Kidney (tissue), 14 donors: ENCODE measurements around the gene ZNF165. TPM values are rescaled to one million over a fixed set of nuclear protein-coding genes. Genes with fewer than 3 reads are reported as not detected.
"Not testable (repeated sequence)": the region's sequence is repeated elsewhere in the genome, so short reads cannot be mapped to it uniquely, and the experiment has no call there.

Experiments used
- DNase-seq, 5 donors: peaks; one replicate each; pipeline ENCODE4 v3.0.0-alpha.2; 2013 to 2020
- FAIRE-seq: peaks from 2 replicates; lab custom pipeline; 2012; peaks lifted over from hg19 to GRCh38; lab: Jason Lieb, UNC
- H3K27ac ChIP-seq, 2 donors: one replicate each; pipeline ENCODE4 v1.7.0; 2013; ENCODE audit warnings: low read depth in 2 of 2, low read length in 2 of 2, inconsistent platforms in 1 of 2
- H3K27me3 ChIP-seq: one replicate; pipeline ENCODE4 v1.7.1; 2013; ENCODE audit warnings: low read length, inconsistent platforms; ENCODE audit not compliant: control insufficient read depth, insufficient read depth
- H3K36me3 ChIP-seq, 3 donors: one replicate each; pipeline versions ENCODE4 v1.7.0 to v1.7.1; 2013; ENCODE audit warnings: low read length in 3 of 3, control low read depth in 1 of 3, inconsistent platforms in 1 of 3; ENCODE audit not compliant: insufficient read depth in 3 of 3, control insufficient read depth in 2 of 3
- H3K4me1 ChIP-seq, 3 donors: one replicate each; pipeline versions ENCODE4 v1.7.0 to v1.7.1; 2013; ENCODE audit warnings: low read length in 3 of 3, inconsistent platforms in 1 of 3, low read depth in 1 of 3; ENCODE audit not compliant: control insufficient read depth in 2 of 3, insufficient read depth in 2 of 3
- H3K4me3 ChIP-seq, 3 donors: one replicate each; pipeline versions ENCODE4 v1.7.0 to v1.8.1; 2013; ENCODE audit warnings: low read length in 3 of 3, control low read depth in 1 of 3, inconsistent platforms in 1 of 3
- H3K9ac ChIP-seq, 3 donors: one replicate each; pipeline versions ENCODE4 v1.7.0 to v1.7.1; 2013; ENCODE audit warnings: low read length in 3 of 3, control low read depth in 1 of 3, inconsistent platforms in 1 of 3
- H3K9me3 ChIP-seq, 3 donors: one replicate each; pipeline versions ENCODE4 v1.7.0 to v1.7.1; 2013; ENCODE audit warnings: low read length in 3 of 3, control low read depth in 1 of 3, inconsistent platforms in 1 of 3; ENCODE audit not compliant: control insufficient read depth in 2 of 3, insufficient read depth in 1 of 3
- CTCF ChIP-seq: IDR thresholded peaks from 3 replicates; pipeline ENCODE4 v1.5.1; 2012; ENCODE audit warnings: mild to moderate bottlenecking, moderate library complexity, borderline replicate concordance; ENCODE audit not compliant: insufficient read depth; ENCODE audit errors: extremely low read depth
- intact Hi-C: fragments of 100-400 bp; cut with DNase I; formaldehyde crosslinking; loops from one replicate; pipeline ENCODE4 v1.11.1; 2022
- polyA plus RNA-seq: library from polyadenylated mRNA; stranded (reverse); fragments of 350-450 nt; fragmentation: Illumina TruSeq; extraction: RNeasy Lipid Tissue Mini Kit (QIAGEN cat#74804); gene quantifications from one replicate; pipeline ENCODE4 v1.2.3, GENCODE V29; 2014; ENCODE audit warnings: low read depth, low replicate concordance; ENCODE audit not compliant: insufficient read depth
- total RNA-seq: library from RNA; stranded (reverse); fragmentation: NEBNext Ultra II Directional; extraction: Animal tissue kit (Norgen Biotek cat#: 25700); gene quantifications from one replicate; pipeline ENCODE4 v1.2.1, GENCODE V29; 2021
- donor health status: control.
- donor health status: control.
- donor health status: control.
- donor health status: control.
- donor health status: control.
- donor health status: DM: yes; HTN: yes; CAD: no.
- donor health status: Normal renal cell carcinoma (clear cell type).

Gene ZNF165
- total and polyA plus RNA-seq, 2 donors from 2014 or later, result 3.0 to 3.6 TPM

- H3K27me3 ChIP-seq, result no peaks in the 10 kb centered on the region
- no peak for DNase-seq
- H3K4me3 ChIP-seq, result no peak overlapping the region
- no peaks in the 10 kb centered on the region for H3K4me1 ChIP-seq
- H3K27ac ChIP-seq, result no peak overlapping the region
- TF ChIP-seq CTCF, result no peak
- H3K36me3 ChIP-seq, result peaks cover 4 to 20% (median 6%) of the 10 kb centered on the region in 3 donors
- no peak overlapping the region for H3K9ac ChIP-seq
- peaks cover 0 to 16% (median 3%) of the 10 kb centered on the region in 3 donors for H3K9me3 ChIP-seq
- FAIRE-seq, result no peak
- intact Hi-C loops, result no loop called here
Measured at GRCh38 chr6:28089054-28089453, 8.7 kb downstream of the ZNF165 start.

GRCh38 chr6:28090917-28091586 lies 10.7 kb downstream of the ZNF165 start:
- Histone ChIP-seq H3K9ac (peak overlapping the region in 1 of 3 donors; percentile 5), H3K4me3 (peak overlapping the region in 2 of 3 donors; percentile 19 to 52), H3K4me1 (no peaks in the 10 kb centered on the region), H3K27ac (no peak overlapping the region), H3K27me3 (no peaks in the 10 kb centered on the region), H3K36me3 (peaks cover 2 to 18% (median 4%) of the 10 kb centered on the region in 3 donors), H3K9me3 (peaks cover 0 to 16% (median 3%) of the 10 kb centered on the region in 3 donors)
- intact Hi-C loops, result no loop called here
- DNase-seq (peak in 4 of 5 donors; percentile 20 to 55 (median 37)), FAIRE-seq (no peak)
- TF ChIP-seq CTCF, result no peak

- DNase-seq, H3K4me1 ChIP-seq, FAIRE-seq, H3K9ac ChIP-seq, intact Hi-C loops, H3K27ac ChIP-seq, H3K36me3 ChIP-seq, H3K4me3 ChIP-seq, H3K27me3 ChIP-seq, H3K9me3 ChIP-seq: not testable (repeated sequence)
Measured at GRCh38 chr6:28102222-28102621, 21.9 kb downstream of the ZNF165 start.

GRCh38 chr6:28102699-28103098 lies 22.3 kb downstream of the ZNF165 start:
- H3K27ac ChIP-seq, FAIRE-seq, H3K36me3 ChIP-seq, H3K4me1 ChIP-seq, H3K9ac ChIP-seq, intact Hi-C loops, H3K9me3 ChIP-seq, H3K27me3 ChIP-seq, H3K4me3 ChIP-seq, DNase-seq: not testable (repeated sequence)
